Esophagus mucosa (tissue), 1 donor: ENCODE measurements around the gene TAT. TPM values are rescaled to one million over a fixed set of nuclear protein-coding genes. Genes with fewer than 3 reads are reported as not detected.

Source experiments
- ATAC-seq: fragments of 200-7000 bp; cut with Tn5 transposase; one replicate; pipeline ENCODE4 v1.9.1; 2020
- total RNA-seq: library from RNA; stranded (reverse); gene quantifications from one replicate; pipeline ENCODE4 v1.2.4, GENCODE V29; 2023
- donor health status: DM: yes; HTN: yes; CAD: no.

Gene TAT
- total RNA-seq, 1 donor from 2014 or later = 0.24 TPM

DNA sequence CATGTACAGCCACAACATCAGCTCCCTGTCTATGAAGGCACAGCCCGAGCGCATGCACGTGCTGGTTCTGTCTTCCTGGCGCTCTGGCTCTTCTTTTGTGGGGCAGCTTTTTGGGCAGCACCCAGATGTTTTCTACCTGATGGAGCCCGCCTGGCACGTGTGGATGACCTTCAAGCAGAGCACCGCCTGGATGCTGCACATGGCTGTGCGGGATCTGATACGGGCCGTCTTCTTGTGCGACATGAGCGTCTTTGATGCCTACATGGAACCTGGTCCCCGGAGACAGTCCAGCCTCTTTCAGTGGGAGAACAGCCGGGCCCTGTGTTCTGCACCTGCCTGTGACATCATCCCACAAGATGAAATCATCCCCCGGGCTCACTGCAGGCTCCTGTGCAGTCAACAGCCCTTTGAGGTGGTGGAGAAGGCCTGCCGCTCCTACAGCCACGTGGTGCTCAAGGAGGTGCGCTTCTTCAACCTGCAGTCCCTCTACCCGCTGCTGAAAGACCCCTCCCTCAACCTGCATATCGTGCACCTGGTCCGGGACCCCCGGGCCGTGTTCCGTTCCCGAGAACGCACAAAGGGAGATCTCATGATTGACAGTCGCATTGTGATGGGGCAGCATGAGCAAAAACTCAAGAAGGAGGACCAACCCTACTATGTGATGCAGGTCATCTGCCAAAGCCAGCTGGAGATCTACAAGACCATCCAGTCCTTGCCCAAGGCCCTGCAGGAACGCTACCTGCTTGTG lies 40.0 kb downstream of the TAT start:
- no peak for ATAC-seq

- ATAC-seq = no peak
Observed at GRCh38 chr16:71532366-71532765, 44.5 kb downstream of the TAT start.

DNA sequence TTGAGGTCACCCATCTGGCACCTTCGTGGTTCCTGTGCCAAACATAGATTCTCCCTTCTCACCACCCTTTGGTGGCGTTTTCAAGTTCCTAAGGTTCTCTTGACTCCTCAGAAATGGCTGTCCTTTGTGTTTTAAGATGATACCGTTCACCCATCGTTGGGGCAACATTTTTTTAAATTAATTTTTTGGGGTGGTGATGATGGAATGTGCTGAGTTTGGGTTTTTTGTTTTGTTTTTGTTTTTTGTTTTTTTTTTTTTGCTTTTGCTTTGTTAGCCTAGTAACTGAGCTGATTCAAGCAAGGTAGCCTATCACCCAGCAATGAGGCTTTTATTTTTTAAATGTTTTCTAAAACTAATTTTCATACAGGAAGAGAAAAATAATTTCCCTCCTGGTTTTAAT lies 48.0 kb downstream of the TAT start:
- no peak for ATAC-seq

GRCh38 chr16:71528257-71528656 lies 48.6 kb downstream of the TAT start:
- ATAC-seq = no peak

DNA sequence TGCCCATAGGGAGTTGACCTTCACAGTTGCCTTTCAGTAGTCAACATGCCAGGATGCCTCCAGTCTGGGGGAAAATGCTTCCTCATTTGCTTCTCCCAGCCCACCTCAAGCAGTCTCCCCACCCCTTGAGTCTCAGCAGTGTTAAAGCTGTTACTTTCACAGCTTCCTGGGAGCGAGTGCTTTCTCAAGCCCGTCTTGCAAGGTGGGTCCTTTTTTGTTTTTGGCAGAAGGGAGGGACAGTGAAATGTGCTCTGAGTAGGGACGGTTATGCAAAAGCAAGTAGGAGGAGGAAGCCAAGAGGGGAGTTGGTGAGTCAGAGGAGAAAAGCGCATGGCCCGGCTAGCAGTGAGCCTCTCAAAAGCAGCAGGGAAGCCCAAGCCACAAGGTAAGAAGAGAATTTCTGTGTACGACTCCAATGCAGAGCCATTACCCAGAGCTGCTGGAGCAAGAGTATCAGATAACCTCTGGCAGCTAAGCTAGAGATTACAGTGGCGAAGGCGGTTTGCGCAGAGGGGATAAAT lies 50.7 kb downstream of the TAT start, which contains the start of gene CHST4:
TSS of gene CHST4 (plus strand) at position 316 of the 521 bp plus-strand sequence. CDS start 10,252 bp downstream, outside the sequence.
- peak; percentile 63 for ATAC-seq

DNA sequence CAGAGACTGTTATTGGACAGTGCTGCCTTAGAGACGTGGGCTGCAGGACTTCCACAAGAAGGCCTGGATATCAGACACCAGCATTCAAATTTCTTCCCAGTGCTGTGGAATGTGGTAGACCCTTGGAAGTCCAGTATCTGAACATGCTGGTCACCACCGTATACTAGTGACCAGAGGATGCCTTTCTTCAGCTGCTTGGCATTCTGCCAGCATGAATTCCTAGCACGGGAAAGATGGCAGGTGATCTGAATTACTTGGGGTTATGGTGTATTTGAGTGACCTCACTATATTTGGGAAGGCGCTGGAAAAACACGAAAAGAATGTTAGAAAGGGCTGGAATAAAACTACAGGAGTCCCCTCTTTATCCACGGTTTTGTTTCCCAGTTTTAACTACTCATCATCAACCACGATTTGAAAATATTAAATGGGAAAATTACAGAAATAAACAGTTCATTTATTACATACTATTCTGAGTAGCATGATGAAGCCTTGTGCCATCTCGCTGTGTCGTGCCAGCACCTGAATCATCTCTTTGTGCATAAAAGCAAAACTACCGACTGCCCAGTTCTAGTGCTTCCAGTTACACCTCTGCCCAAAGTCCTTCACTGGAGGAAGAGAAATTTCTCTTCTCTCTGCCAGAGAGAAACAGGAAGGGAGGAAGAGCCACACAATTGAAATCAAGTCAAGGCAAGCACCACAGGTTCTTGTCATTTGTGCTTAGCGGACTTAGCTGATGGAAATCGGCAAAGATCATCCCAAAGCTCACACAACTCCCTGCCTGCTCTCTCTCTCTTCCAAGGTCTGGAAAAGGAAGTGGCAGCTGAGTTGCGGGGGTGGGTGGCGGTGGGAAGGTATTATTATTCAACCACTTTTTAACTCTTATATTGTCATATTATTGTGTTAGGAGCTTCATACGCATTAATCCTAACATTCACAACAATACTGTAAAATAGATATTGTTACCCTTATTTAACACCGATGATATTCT lies 52.0 kb downstream of the TAT start:
- ATAC-seq = peak; percentile 49

DNA sequence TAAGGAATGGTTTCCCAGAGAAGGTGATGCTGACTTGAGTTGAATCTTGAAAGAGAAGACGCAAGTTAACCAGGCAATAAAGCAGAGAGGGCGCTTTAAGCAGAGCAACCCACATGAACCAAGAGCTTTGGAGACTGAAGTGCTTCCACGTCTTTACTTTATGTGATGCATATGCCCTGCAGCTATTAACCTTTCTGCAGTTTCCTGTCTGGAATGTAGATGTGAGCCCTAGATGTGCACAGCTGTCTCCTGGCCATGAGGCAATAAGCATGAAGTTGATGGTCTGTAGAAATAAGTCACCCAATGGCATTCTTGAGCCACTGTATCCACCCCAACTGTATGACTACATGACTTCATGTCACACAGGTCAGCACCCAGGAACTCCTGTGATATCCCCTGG lies 56.3 kb downstream of the TAT start:
- peak; percentile 25 for ATAC-seq

Other genes starting within 250 kb of the TAT start
- 3.2 TPM for gene CALB2, start 218.4 kb downstream of the TAT start, total RNA-seq
- not detected for gene TLE7, start 135.0 kb downstream of the TAT start, total RNA-seq
- 3.9 TPM for gene ZNF23, start 114.8 kb downstream of the TAT start, total RNA-seq
- gene ZNF19, start 87.8 kb downstream of the TAT start, total RNA-seq = 1.9 TPM
- gene CHST4, start 50.7 kb downstream of the TAT start, total RNA-seq = 0.16 TPM
- gene MARVELD3, start 49.1 kb upstream of the TAT start, total RNA-seq = 3.6 TPM
- gene PHLPP2, start 147.6 kb upstream of the TAT start, total RNA-seq = 0.88 TPM
- gene AP1G1, start 231.7 kb upstream of the TAT start, total RNA-seq = 74.9 TPM